ENCODE results near the gene OPHN1.

DNA sequence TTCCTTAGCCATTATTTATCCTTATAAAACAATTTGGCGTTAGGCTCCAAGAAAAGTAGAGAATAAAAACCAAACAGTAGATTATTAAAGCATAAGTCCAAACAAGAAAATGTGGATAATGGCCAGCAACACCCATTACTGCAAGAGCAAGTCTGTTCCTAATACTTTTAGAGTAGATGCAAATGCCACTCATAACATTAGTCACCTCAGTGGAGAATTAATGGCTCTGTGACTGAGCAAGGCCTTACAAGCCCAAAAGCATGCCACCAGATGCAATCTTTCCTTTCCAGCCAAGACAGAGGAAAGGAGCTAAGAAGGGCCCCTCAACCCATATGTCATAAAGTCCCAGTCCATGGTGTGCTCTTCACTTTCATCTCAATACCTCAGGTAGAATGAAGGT, 373.8 kb downstream of the OPHN1 start:
- TF ChIP-seq CTCF (conservative IDR thresholded peaks at IDR 0.05; ENCODE audit: low read depth, low read length), result no peak
- no peak for TF ChIP-seq EZH2 (IDR thresholded peaks at IDR 0.05; ENCODE audit: borderline replicate concordance, low read depth, low read length, poor library complexity, severe bottlenecking)

Data from A673 (cell line).